Trophoblast cell (in vitro differentiated cells and primary cell): Measurements from ENCODE around the gene GALNT14.

Source experiments
- DNase-seq, 2 donors: peaks; one replicate each; pipeline ENCODE4 v3.0.0-alpha.2; 2016
- H2AFZ ChIP-seq: 2 replicates; pipeline ENCODE4 v1.6.1; 2013; ENCODE audit warnings: low read length, moderate library complexity, mild to moderate bottlenecking; ENCODE audit not compliant: insufficient read depth, poor library complexity
- H2AK5ac ChIP-seq: 2 replicates; pipeline ENCODE4 v1.6.1; 2013; ENCODE audit warnings: mild to moderate bottlenecking, low read length
- H2BK120ac ChIP-seq: 2 replicates; pipeline ENCODE4 v1.6.1; 2013; ENCODE audit warnings: low read length, mild to moderate bottlenecking, moderate library complexity; ENCODE audit not compliant: insufficient read depth, poor library complexity
- H2BK12ac ChIP-seq: 2 replicates; pipeline ENCODE4 v1.6.1; 2013; ENCODE audit warnings: mild to moderate bottlenecking, low read length, moderate library complexity
- H2BK5ac ChIP-seq: 2 replicates; pipeline ENCODE4 v1.6.1; 2013; ENCODE audit warnings: low read length, low read depth, moderate library complexity, mild to moderate bottlenecking; ENCODE audit not compliant: poor library complexity
- H3K14ac ChIP-seq: 2 replicates; pipeline ENCODE4 v1.6.1; 2013; ENCODE audit warnings: mild to moderate bottlenecking, low read length
- H3K18ac ChIP-seq: 2 replicates; pipeline ENCODE4 v1.6.1; 2013; ENCODE audit warnings: mild to moderate bottlenecking, low read length
- H3K23ac ChIP-seq: 2 replicates; pipeline ENCODE4 v1.6.1; 2013; ENCODE audit warnings: low read length
- H3K27ac ChIP-seq: 2 replicates; pipeline ENCODE4 v1.5.1; 2013; ENCODE audit warnings: low read depth, mild to moderate bottlenecking, inconsistent platforms, low read length, moderate library complexity
- H3K27me3 ChIP-seq: 2 replicates; pipeline ENCODE4 v1.6.1; 2013; ENCODE audit warnings: inconsistent platforms, mild to moderate bottlenecking, low read length, moderate library complexity; ENCODE audit not compliant: insufficient read depth
- H3K36me3 ChIP-seq, 2 experiments: 1 replicate in 1 of 2; 2 replicates in 1 of 2; pipeline ENCODE4 v1.6.1; 2013; ENCODE audit warnings: low read length in 2 of 2, mild to moderate bottlenecking in 2 of 2, moderate library complexity in 1 of 2; ENCODE audit not compliant: insufficient read depth in 2 of 2, control insufficient read depth in 1 of 2
- H3K4ac ChIP-seq: 2 replicates; pipeline ENCODE4 v1.6.1; 2013; ENCODE audit warnings: low read depth, mild to moderate bottlenecking, low read length, moderate library complexity
- H3K4me1 ChIP-seq, 2 experiments: 1 replicate in 1 of 2; 2 replicates in 1 of 2; pipeline ENCODE4 v1.6.1; 2013; ENCODE audit warnings: low read length in 2 of 2, mild to moderate bottlenecking in 2 of 2, moderate library complexity in 1 of 2; ENCODE audit not compliant: insufficient read depth in 2 of 2, control insufficient read depth in 1 of 2
- H3K4me2 ChIP-seq: 2 replicates; pipeline ENCODE4 v1.6.1; 2013; ENCODE audit warnings: inconsistent platforms, mild to moderate bottlenecking, low read length, moderate library complexity
- H3K4me3 ChIP-seq: 2 replicates; pipeline ENCODE4 v1.5.1; 2013; ENCODE audit warnings: mild to moderate bottlenecking, low read depth, low read length, inconsistent platforms
- H3K79me1 ChIP-seq: one replicate; pipeline ENCODE4 v1.6.1; 2013; ENCODE audit warnings: low read length
- H3K79me2 ChIP-seq: 2 replicates; pipeline ENCODE4 v1.6.1; 2013; ENCODE audit warnings: low read length, mild to moderate bottlenecking; ENCODE audit not compliant: control insufficient read depth, insufficient read depth, poor library complexity
- H3K9ac ChIP-seq: 2 replicates; pipeline ENCODE4 v1.6.1; 2013; ENCODE audit warnings: mild to moderate bottlenecking, low read length
- H3K9me3 ChIP-seq: 2 replicates; pipeline ENCODE4 v1.6.1; 2013; ENCODE audit warnings: low read depth, mild to moderate bottlenecking, control low read depth, inconsistent platforms, low read length; ENCODE audit not compliant: insufficient read depth
- H4K12ac ChIP-seq: 2 replicates; pipeline ENCODE4 v1.6.1; 2013; ENCODE audit warnings: low read depth, mild to moderate bottlenecking, low read length, moderate library complexity
- H4K8ac ChIP-seq: 2 replicates; pipeline ENCODE4 v1.6.1; 2013; ENCODE audit warnings: low read depth, mild to moderate bottlenecking, low read length, moderate library complexity
- H4K91ac ChIP-seq: one replicate; pipeline ENCODE4 v1.6.1; 2013; ENCODE audit warnings: low read depth, mild to moderate bottlenecking, low read length, moderate library complexity
- WGBS: extraction: QIAGEN DNeasy Blood & Tissue Kit; methylation state at CpG from one replicate; pipeline ENCODE4 v1.1.7; 2013; ENCODE audit warnings: missing lambda C conversion rate; ENCODE audit not compliant: insufficient read length, insufficient coverage; ENCODE audit errors: extremely low coverage; 5-methylcytosine and 5-hydroxymethylcytosine counted together

The GALNT14 gene

GRCh38 chr2:31129375-31130171 is 8.7 kb downstream of the GALNT14 start:
- Histone ChIP-seq H3K4me2 (no peak overlapping the region), H2BK120ac (no peak overlapping the region), H2AK5ac (no peak overlapping the region), H3K36me3 (no peaks in the 10 kb centered on the region), H2AFZ (no peak overlapping the region), H4K91ac (no peak overlapping the region), H3K18ac (no peak overlapping the region), H3K4me1 (peaks cover 0 to 4% of the 10 kb centered on the region in 2 experiments), H3K4ac (no peak overlapping the region), H4K8ac (no peak overlapping the region), H3K27ac (no peak overlapping the region), H4K12ac (no peak overlapping the region), H2BK12ac (no peak overlapping the region), H3K23ac (no peak overlapping the region), H3K4me3 (no peak overlapping the region), H3K27me3 (no peaks in the 10 kb centered on the region), H3K79me2 (no peaks in the 10 kb centered on the region), H3K9ac (no peak overlapping the region), H3K14ac (no peak overlapping the region), H3K79me1 (no peaks in the 10 kb centered on the region), H3K9me3 (no peaks in the 10 kb centered on the region), H2BK5ac (no peak overlapping the region)
- no CpG with 5 or more reads among the region's 6 CpGs for WGBS
- no peak for DNase-seq

GRCh38 chr2:31127931-31128330 is 10.3 kb downstream of the GALNT14 start:
- H2AFZ ChIP-seq = no peak overlapping the region
- no peak overlapping the region for H2AK5ac ChIP-seq
- H3K23ac ChIP-seq = no peak overlapping the region
- H3K18ac ChIP-seq = no peak overlapping the region
- no peaks in the 10 kb centered on the region for H3K79me1 ChIP-seq
- peaks cover 0 to 4% of the 10 kb centered on the region in 2 experiments for H3K4me1 ChIP-seq
- H3K4me3 ChIP-seq = no peak overlapping the region
- H4K91ac ChIP-seq = no peak overlapping the region
- no CpG with 5 or more reads among the region's 3 CpGs for WGBS
- H3K4ac ChIP-seq = no peak overlapping the region
- no peaks in the 10 kb centered on the region for H3K36me3 ChIP-seq
- H3K27me3 ChIP-seq = no peaks in the 10 kb centered on the region
- DNase-seq = no peak
- H3K4me2 ChIP-seq = no peak overlapping the region
- H4K12ac ChIP-seq = no peak overlapping the region
- H2BK12ac ChIP-seq = no peak overlapping the region
- no peak overlapping the region for H3K27ac ChIP-seq
- no peak overlapping the region for H2BK5ac ChIP-seq
- no peaks in the 10 kb centered on the region for H3K9me3 ChIP-seq
- no peaks in the 10 kb centered on the region for H3K79me2 ChIP-seq
- no peak overlapping the region for H3K14ac ChIP-seq
- no peak overlapping the region for H4K8ac ChIP-seq
- H2BK120ac ChIP-seq = no peak overlapping the region
- no peak overlapping the region for H3K9ac ChIP-seq

- no peaks in the 10 kb centered on the region for H3K36me3 ChIP-seq
- no peak overlapping the region for H2BK12ac ChIP-seq
- H3K18ac ChIP-seq = no peak overlapping the region
- no peak overlapping the region for H3K4me3 ChIP-seq
- H4K8ac ChIP-seq = no peak overlapping the region
- H3K9me3 ChIP-seq = no peaks in the 10 kb centered on the region
- no peak overlapping the region for H3K27ac ChIP-seq
- no peak overlapping the region for H2BK120ac ChIP-seq
- no peak overlapping the region for H3K9ac ChIP-seq
- DNase-seq = peak in 1 of 2 donors; percentile 42
- H2BK5ac ChIP-seq = no peak overlapping the region
- no peak overlapping the region for H4K12ac ChIP-seq
- no peak overlapping the region for H3K23ac ChIP-seq
- H2AFZ ChIP-seq = no peak overlapping the region
- WGBS = no CpG with 5 or more reads among the region's 6 CpGs
- H4K91ac ChIP-seq = no peak overlapping the region
- no peak overlapping the region for H2AK5ac ChIP-seq
- no peak overlapping the region for H3K14ac ChIP-seq
- H3K79me1 ChIP-seq = no peaks in the 10 kb centered on the region
- peaks cover 0 to 2% of the 10 kb centered on the region in 2 experiments for H3K4me1 ChIP-seq
- H3K79me2 ChIP-seq = no peaks in the 10 kb centered on the region
- H3K27me3 ChIP-seq = no peaks in the 10 kb centered on the region
- no peak overlapping the region for H3K4ac ChIP-seq
- no peak overlapping the region for H3K4me2 ChIP-seq
Observed at GRCh38 chr2:31125918-31126695, 12.1 kb downstream of the GALNT14 start.

GRCh38 chr2:31124904-31125303 is 13.3 kb downstream of the GALNT14 start:
- no peak overlapping the region for H4K8ac ChIP-seq
- H2BK12ac ChIP-seq = no peak overlapping the region
- no peak overlapping the region for H3K4me2 ChIP-seq
- H3K36me3 ChIP-seq = no peaks in the 10 kb centered on the region
- no peak overlapping the region for H3K14ac ChIP-seq
- H4K12ac ChIP-seq = no peak overlapping the region
- no peak overlapping the region for H2AFZ ChIP-seq
- H3K18ac ChIP-seq = no peak overlapping the region
- H3K79me1 ChIP-seq = no peaks in the 10 kb centered on the region
- no peak for DNase-seq
- no peak overlapping the region for H2BK120ac ChIP-seq
- H2AK5ac ChIP-seq = no peak overlapping the region
- no peaks in the 10 kb centered on the region for H3K27me3 ChIP-seq
- H3K4me3 ChIP-seq = no peak overlapping the region
- H2BK5ac ChIP-seq = no peak overlapping the region
- H4K91ac ChIP-seq = no peak overlapping the region
- H3K27ac ChIP-seq = no peak overlapping the region
- H3K23ac ChIP-seq = no peak overlapping the region
- H3K9me3 ChIP-seq = no peaks in the 10 kb centered on the region
- no peak overlapping the region for H3K4ac ChIP-seq
- H3K79me2 ChIP-seq = no peaks in the 10 kb centered on the region
- peaks cover 0 to 2% of the 10 kb centered on the region in 2 experiments for H3K4me1 ChIP-seq
- WGBS = no CpG with 5 or more reads among the region's 4 CpGs
- H3K9ac ChIP-seq = no peak overlapping the region
